HG03135 (cell line): ENCODE data around the gene CLK3.
A peak's percentile ranks its signal among the peaks of the same experiment; 100 is the strongest.
"Not testable (repeated sequence)": the region's sequence is repeated elsewhere in the genome, so short reads cannot be mapped to it uniquely, and the experiment has no call there.

ENCODE experiments used
- ATAC-seq: cut with Tn5 transposase; IDR thresholded peaks from one replicate; pipeline ENCODE4 v1.9.1; 2021; ENCODE audit warnings: mild to moderate bottlenecking, moderate library complexity; ENCODE audit not compliant: unreplicated experiment

Gene CLK3

GRCh38 chr15:74620636-74621545 is 5.3 kb downstream of the CLK3 start:
- peak; percentile 45 for ATAC-seq

GRCh38 chr15:74621546-74621920 is 5.9 kb downstream of the CLK3 start:
- no peak for ATAC-seq

- no peak for ATAC-seq
Measured at GRCh38 chr15:74621936-74622335, 6.3 kb downstream of the CLK3 start.

GRCh38 chr15:74622758-74623157 is 7.1 kb downstream of the CLK3 start:
- no peak for ATAC-seq

- ATAC-seq, result no peak
Measured at GRCh38 chr15:74624020-74624602, 8.5 kb downstream of the CLK3 start.

- ATAC-seq, result no peak
Measured at GRCh38 chr15:74625693-74626092, 10.1 kb downstream of the CLK3 start.

- ATAC-seq, result no peak
Measured at GRCh38 chr15:74626336-74626735, 10.7 kb downstream of the CLK3 start.

GRCh38 chr15:74626752-74627692 is 11.4 kb downstream of the CLK3 start:
- peak; percentile 61 for ATAC-seq

- ATAC-seq, result no peak
Measured at GRCh38 chr15:74627766-74628165, 12.1 kb downstream of the CLK3 start.

- no peak for ATAC-seq
Measured at GRCh38 chr15:74628199-74628598, 12.6 kb downstream of the CLK3 start.

GRCh38 chr15:74628949-74629348 is 13.3 kb downstream of the CLK3 start:
- ATAC-seq, result no peak

- not testable (repeated sequence) for ATAC-seq
Measured at GRCh38 chr15:74629696-74630095, 14.1 kb downstream of the CLK3 start.

- ATAC-seq, result no peak
Measured at GRCh38 chr15:74630284-74631086, 14.8 kb downstream of the CLK3 start.

GRCh38 chr15:74631087-74631385 is 15.4 kb downstream of the CLK3 start:
- ATAC-seq, result no peak

- no peak for ATAC-seq
Measured at GRCh38 chr15:74631408-74631807, 15.8 kb downstream of the CLK3 start.

- no peak for ATAC-seq
Measured at GRCh38 chr15:74631935-74632560, 16.4 kb downstream of the CLK3 start.

- ATAC-seq, result no peak
Measured at GRCh38 chr15:74632601-74633000, 17.0 kb downstream of the CLK3 start.

- no peak for ATAC-seq
Measured at GRCh38 chr15:74633781-74634180, 18.1 kb downstream of the CLK3 start.

GRCh38 chr15:74635228-74635627 is 19.6 kb downstream of the CLK3 start:
- peak; percentile 52 for ATAC-seq

GRCh38 chr15:74636984-74637383 is 21.3 kb downstream of the CLK3 start:
- no peak for ATAC-seq
